ENCODE measurements around the gene NBPF6.
"Not testable (repeated sequence)": the region's sequence is repeated elsewhere in the genome, so short reads cannot be mapped to it uniquely, and the experiment has no call there.

Gene NBPF6

GRCh38 chr1:108502138-108502537 lies 52.0 kb downstream of the NBPF6 start:
- no peak for DNase-seq (ENCODE audit: low read depth in 2 of 2)

GRCh38 chr1:108502624-108503023 lies 52.5 kb downstream of the NBPF6 start:
- DNase-seq (ENCODE audit: low read depth in 2 of 2) = no peak

GRCh38 chr1:108503062-108503733 lies 53.1 kb downstream of the NBPF6 start:
- no peak for DNase-seq (ENCODE audit: low read depth in 2 of 2)

- DNase-seq (ENCODE audit: low read depth in 2 of 2) = no peak
These were observed 54.3 kb downstream of the NBPF6 start for GRCh38 chr1:108504447-108504846.

- no peak for DNase-seq (ENCODE audit: low read depth in 2 of 2)
These were observed 55.6 kb downstream of the NBPF6 start for GRCh38 chr1:108505763-108506070.

GRCh38 chr1:108511764-108512163 lies 61.6 kb downstream of the NBPF6 start:
- DNase-seq (ENCODE audit: low read depth in 2 of 2) = no peak

GRCh38 chr1:108512239-108513043 lies 62.3 kb downstream of the NBPF6 start:
- no peak for DNase-seq (ENCODE audit: low read depth in 2 of 2)

GRCh38 chr1:108513044-108513415 lies 62.9 kb downstream of the NBPF6 start:
- no peak for DNase-seq (ENCODE audit: low read depth in 2 of 2)

GRCh38 chr1:108513914-108514313 lies 63.8 kb downstream of the NBPF6 start:
- DNase-seq (ENCODE audit: low read depth in 2 of 2) = not testable (repeated sequence)

- DNase-seq (ENCODE audit: low read depth in 2 of 2) = not testable (repeated sequence)
These were observed 67.3 kb downstream of the NBPF6 start for GRCh38 chr1:108517301-108517897.
